NCI-H146 treated with DMSO at 0.1 percent for 48 hours (cell line): ENCODE data around the gene ABHD4.

ENCODE experiments used
- DNase-seq: peaks from one replicate; lab custom pipeline; 2025; ENCODE audit not compliant: unreplicated experiment; lab: John Stamatoyannopoulos, UW

The ABHD4 gene

GRCh38 chr14:22660654-22661053 lies 62.6 kb downstream of the ABHD4 start:
- no peak for DNase-seq
